ENCODE results near the gene KBTBD12.

KBTBD12 gene

GRCh38 chr3:127981097-127981496 is 66.1 kb downstream of the KBTBD12 start:
- H3K4me1 ChIP-seq (ENCODE audit: insufficient read depth, low read length): no peaks in the 10 kb centered on the region

DNA sequence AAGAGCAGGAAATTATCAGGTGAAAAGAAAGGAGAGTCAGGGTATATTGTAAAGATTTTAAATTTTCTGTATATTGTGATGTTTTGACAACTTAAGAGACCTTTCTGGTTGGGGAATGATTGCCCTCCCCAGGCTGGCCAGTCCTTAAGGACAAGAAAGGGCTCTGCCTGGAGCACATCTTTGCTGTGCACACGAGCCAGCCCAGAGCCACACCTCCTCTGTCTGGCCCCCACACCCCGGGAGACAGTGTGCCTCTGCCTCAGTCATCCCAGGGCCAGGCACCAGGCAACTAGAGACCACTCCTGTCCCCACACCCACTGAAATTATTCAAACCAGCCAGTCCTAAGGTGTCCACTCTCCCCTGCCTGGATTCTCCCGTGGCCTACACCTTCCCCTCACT is 67.1 kb downstream of the KBTBD12 start:
- Histone ChIP-seq H3K4me1 (ENCODE audit: insufficient read depth, low read length) (no peaks in the 10 kb centered on the region), H3K9ac (ENCODE audit: low read depth, low read length) (no peak overlapping the region), H3K27me3 (ENCODE audit: insufficient read depth, low read length) (no peaks in the 10 kb centered on the region), H3K9me3 (ENCODE audit: insufficient read depth, low read depth, low read length) (no peaks in the 10 kb centered on the region), H3K4me3 (ENCODE audit: low read length) (no peak overlapping the region), H3K36me3 (ENCODE audit: insufficient read depth, low read depth, low read length) (no peaks in the 10 kb centered on the region), H3K27ac (ENCODE audit: low read length) (no peak overlapping the region)

More at GRCh38 chr3:127981097-127981496, 66.1 kb downstream of the KBTBD12 start:
- no peak overlapping the region for H3K27ac ChIP-seq (ENCODE audit: low read length)
- no peaks in the 10 kb centered on the region; the same call in 1 of the 2 replicates for H3K27me3 ChIP-seq (ENCODE audit: insufficient read depth, low read length)
- no peaks in the 10 kb centered on the region for H3K9me3 ChIP-seq (ENCODE audit: insufficient read depth, low read depth, low read length)
- no peak overlapping the region for H3K4me3 ChIP-seq (ENCODE audit: low read length)
- no peaks in the 10 kb centered on the region for H3K36me3 ChIP-seq (ENCODE audit: insufficient read depth, low read depth, low read length)
- no peak overlapping the region for H3K9ac ChIP-seq (ENCODE audit: low read depth, low read length)

GRCh38 chr3:127984241-127984975 is 69.4 kb downstream of the KBTBD12 start:
- no peaks in the 10 kb centered on the region for H3K4me1 ChIP-seq (ENCODE audit: insufficient read depth, low read length)
- H3K9ac ChIP-seq (ENCODE audit: low read depth, low read length): no peak overlapping the region
- no peak overlapping the region for H3K4me3 ChIP-seq (ENCODE audit: low read length)
- H3K36me3 ChIP-seq (ENCODE audit: insufficient read depth, low read depth, low read length): no peaks in the 10 kb centered on the region
- no peaks in the 10 kb centered on the region for H3K9me3 ChIP-seq (ENCODE audit: insufficient read depth, low read depth, low read length)
- no peaks in the 10 kb centered on the region for H3K27me3 ChIP-seq (ENCODE audit: insufficient read depth, low read length)
- H3K27ac ChIP-seq (ENCODE audit: low read length): no peak overlapping the region

DNA sequence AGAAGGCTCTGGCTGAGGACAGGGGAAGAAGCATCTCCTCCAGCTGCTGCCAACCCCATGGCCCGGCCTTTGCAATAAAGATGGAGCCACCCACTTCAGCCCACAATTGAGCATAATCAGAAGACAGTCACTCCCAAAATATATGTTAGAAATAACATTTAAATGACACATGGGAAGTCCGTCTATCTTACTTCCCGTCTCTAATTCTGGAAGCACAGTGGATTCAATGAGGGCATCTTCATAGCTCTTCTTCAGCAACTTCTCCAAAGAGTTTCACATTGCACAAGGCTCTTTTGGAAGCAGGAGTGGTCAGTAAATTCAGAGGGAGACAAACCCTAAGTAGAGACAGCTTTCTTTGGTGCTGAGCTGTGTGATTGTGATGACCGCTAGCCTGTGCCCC is 70.2 kb downstream of the KBTBD12 start:
- H3K27ac ChIP-seq (ENCODE audit: low read length): no peak overlapping the region
- H3K27me3 ChIP-seq (ENCODE audit: insufficient read depth, low read length): 0 out of 2 replicates have a peak, but pooled peaks cover 1% of the 10 kb centered on the region
- H3K9ac ChIP-seq (ENCODE audit: low read depth, low read length): no peak overlapping the region
- H3K9me3 ChIP-seq (ENCODE audit: insufficient read depth, low read depth, low read length): no peaks in the 10 kb centered on the region
- no peaks in the 10 kb centered on the region for H3K36me3 ChIP-seq (ENCODE audit: insufficient read depth, low read depth, low read length)
- H3K4me1 ChIP-seq (ENCODE audit: insufficient read depth, low read length): no peaks in the 10 kb centered on the region
- H3K4me3 ChIP-seq (ENCODE audit: low read length): no peak overlapping the region

DNA sequence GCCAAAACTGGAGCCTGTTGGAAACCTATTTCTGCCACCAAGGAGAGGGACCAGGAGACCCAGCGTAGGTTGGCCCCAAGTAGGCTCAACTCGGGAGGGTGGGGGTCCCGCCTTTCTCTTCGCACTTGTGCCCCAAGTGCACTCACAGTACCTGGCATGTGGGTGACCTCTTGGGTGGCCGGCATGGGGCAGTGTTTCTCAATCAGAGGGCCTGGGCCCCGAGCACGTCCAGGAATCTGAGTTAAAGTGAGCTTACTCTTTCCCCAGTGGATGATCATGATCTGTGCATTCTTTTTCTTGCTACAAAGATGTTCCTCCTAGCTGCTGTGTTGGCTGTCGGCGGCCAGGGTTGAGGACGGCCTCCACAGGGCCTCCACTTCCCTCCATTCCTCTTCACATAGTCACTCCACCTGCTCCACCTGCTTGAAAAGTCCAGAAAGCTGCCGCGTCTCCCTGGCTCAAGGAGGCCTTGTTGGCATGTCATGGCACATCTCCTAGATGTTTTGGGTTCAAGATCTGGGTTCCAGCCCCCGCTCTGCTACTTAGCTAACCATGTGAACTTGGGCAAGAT is 70.7 kb downstream of the KBTBD12 start:
- no peak overlapping the region for H3K4me3 ChIP-seq (ENCODE audit: low read length)
- H3K9me3 ChIP-seq (ENCODE audit: insufficient read depth, low read depth, low read length): no peaks in the 10 kb centered on the region

GRCh38 chr3:127986803-127987202 is 71.8 kb downstream of the KBTBD12 start:
- Histone ChIP-seq H3K9me3 (ENCODE audit: insufficient read depth, low read depth, low read length) (no peaks in the 10 kb centered on the region), H3K27me3 (ENCODE audit: insufficient read depth, low read length) (peaks cover 17% of the 10 kb centered on the region), H3K36me3 (ENCODE audit: insufficient read depth, low read depth, low read length) (no peaks in the 10 kb centered on the region), H3K4me3 (ENCODE audit: low read length) (no peak overlapping the region), H3K9ac (ENCODE audit: low read depth, low read length) (no peak overlapping the region), H3K27ac (ENCODE audit: low read length) (no peak overlapping the region), H3K4me1 (ENCODE audit: insufficient read depth, low read length) (no peaks in the 10 kb centered on the region; the same call in 1 of the 2 replicates)

More for the DNA sequence above, 70.7 kb downstream of the KBTBD12 start:
- H3K4me1 ChIP-seq (ENCODE audit: insufficient read depth, low read length): no peaks in the 10 kb centered on the region
- H3K27me3 ChIP-seq (ENCODE audit: insufficient read depth, low read length): peaks cover 7% of the 10 kb centered on the region
- H3K36me3 ChIP-seq (ENCODE audit: insufficient read depth, low read depth, low read length): no peaks in the 10 kb centered on the region
- H3K9ac ChIP-seq (ENCODE audit: low read depth, low read length): no peak overlapping the region
- H3K27ac ChIP-seq (ENCODE audit: low read length): no peak overlapping the region

DNA sequence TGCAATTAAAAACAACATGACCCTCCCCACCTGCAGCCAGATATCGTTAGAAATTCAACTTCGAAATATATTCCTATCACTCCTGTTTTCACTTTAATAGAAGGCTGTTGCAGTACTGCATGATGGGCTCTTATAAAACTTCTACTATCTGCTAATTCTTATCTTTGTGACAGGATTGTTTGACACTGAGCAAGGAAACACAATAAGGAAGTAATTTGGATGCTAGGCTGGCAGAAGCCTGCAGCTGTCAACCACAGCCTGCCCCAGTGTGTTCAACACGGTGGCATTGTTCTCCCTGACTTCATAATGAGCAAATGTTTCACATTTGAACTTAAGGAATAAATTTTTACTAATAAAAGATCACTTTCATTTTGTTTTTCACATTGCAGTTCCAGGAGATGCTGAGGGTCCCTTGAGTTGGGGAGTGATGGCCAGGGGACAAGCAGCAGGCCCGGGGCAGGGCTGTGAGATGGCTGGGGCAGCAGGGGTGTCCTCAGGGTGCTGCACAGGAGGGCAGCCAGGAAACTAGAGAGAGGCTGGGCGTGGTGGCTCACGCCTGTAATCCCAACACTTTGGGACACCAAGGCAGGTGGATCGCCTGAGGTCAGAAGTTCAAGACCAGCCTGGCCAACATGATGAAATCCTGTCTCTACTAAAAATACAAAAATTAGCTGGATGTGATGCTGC is 72.4 kb downstream of the KBTBD12 start:
- Histone ChIP-seq H3K4me3 (ENCODE audit: low read length) (no peak overlapping the region), H3K4me1 (ENCODE audit: insufficient read depth, low read length) (no peaks in the 10 kb centered on the region; the same call in 1 of the 2 replicates), H3K36me3 (ENCODE audit: insufficient read depth, low read depth, low read length) (no peaks in the 10 kb centered on the region), H3K9ac (ENCODE audit: low read depth, low read length) (no peak overlapping the region), H3K27ac (ENCODE audit: low read length) (no peak overlapping the region), H3K27me3 (ENCODE audit: insufficient read depth, low read length) (peaks cover 17% of the 10 kb centered on the region), H3K9me3 (ENCODE audit: insufficient read depth, low read depth, low read length) (no peaks in the 10 kb centered on the region)

GRCh38 chr3:127988770-127989557 is 73.9 kb downstream of the KBTBD12 start:
- H3K36me3 ChIP-seq (ENCODE audit: insufficient read depth, low read depth, low read length): no peaks in the 10 kb centered on the region
- no peak overlapping the region for H3K27ac ChIP-seq (ENCODE audit: low read length)
- no peaks in the 10 kb centered on the region; the same call in 1 of the 2 replicates for H3K4me1 ChIP-seq (ENCODE audit: insufficient read depth, low read length)
- no peak overlapping the region for H3K4me3 ChIP-seq (ENCODE audit: low read length)
- H3K9me3 ChIP-seq (ENCODE audit: insufficient read depth, low read depth, low read length): no peaks in the 10 kb centered on the region
- H3K27me3 ChIP-seq (ENCODE audit: insufficient read depth, low read length): peaks cover 31% of the 10 kb centered on the region
- no peak overlapping the region for H3K9ac ChIP-seq (ENCODE audit: low read depth, low read length)

DNA sequence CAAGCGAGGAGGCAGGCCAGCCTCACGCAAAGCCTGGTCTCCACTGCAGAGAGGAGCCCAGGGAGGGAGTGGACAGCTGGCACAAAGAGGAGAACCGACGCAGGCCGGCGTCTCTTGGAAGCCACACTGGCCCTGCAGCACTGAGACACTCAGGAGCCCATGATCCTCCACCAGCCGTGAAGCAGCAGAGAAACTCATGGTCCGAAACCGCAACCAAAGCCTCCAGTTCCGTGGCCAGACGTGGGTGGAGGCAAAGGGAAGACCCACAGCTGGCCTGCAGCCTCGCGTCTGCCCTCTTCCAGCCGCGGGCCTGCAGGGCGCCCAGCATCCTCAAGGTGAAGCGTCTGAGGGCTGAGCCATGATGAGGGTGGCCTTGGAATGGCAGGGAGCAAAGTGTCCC is 75.0 kb downstream of the KBTBD12 start:
- no peaks in the 10 kb centered on the region for H3K9me3 ChIP-seq (ENCODE audit: insufficient read depth, low read depth, low read length)
- no peak overlapping the region for H3K9ac ChIP-seq (ENCODE audit: low read depth, low read length)
- H3K4me1 ChIP-seq (ENCODE audit: insufficient read depth, low read length): no peaks in the 10 kb centered on the region; the same call in 1 of the 2 replicates
- no peak overlapping the region for H3K27ac ChIP-seq (ENCODE audit: low read length)
- H3K36me3 ChIP-seq (ENCODE audit: insufficient read depth, low read depth, low read length): no peaks in the 10 kb centered on the region
- no peak overlapping the region for H3K4me3 ChIP-seq (ENCODE audit: low read length)
- H3K27me3 ChIP-seq (ENCODE audit: insufficient read depth, low read length): peaks cover 32% of the 10 kb centered on the region

DNA sequence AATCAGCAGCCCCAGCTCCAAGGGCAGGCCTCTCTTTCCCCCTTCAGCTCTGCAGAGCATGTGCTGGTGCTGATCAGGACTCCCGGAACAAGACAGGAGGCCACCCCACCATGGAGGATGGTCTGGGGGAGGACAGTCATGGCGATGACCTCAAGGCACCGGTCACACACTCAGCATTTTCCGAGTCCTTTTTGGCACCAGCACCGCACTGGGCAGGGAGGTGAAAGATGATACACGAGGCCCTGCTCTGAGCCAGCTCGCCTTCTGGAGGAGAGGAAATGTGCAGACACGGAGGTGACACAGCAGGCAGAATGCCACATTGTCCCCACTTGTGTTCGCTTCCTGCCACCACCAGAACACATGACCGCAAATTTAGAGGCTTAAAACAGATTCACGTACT is 75.4 kb downstream of the KBTBD12 start:
- no peak overlapping the region for H3K9ac ChIP-seq (ENCODE audit: low read depth, low read length)
- no peak overlapping the region for H3K27ac ChIP-seq (ENCODE audit: low read length)
- no peaks in the 10 kb centered on the region; the same call in 1 of the 2 replicates for H3K4me1 ChIP-seq (ENCODE audit: insufficient read depth, low read length)
- peaks cover 32% of the 10 kb centered on the region for H3K27me3 ChIP-seq (ENCODE audit: insufficient read depth, low read length)
- no peak overlapping the region for H3K4me3 ChIP-seq (ENCODE audit: low read length)
- no peaks in the 10 kb centered on the region for H3K9me3 ChIP-seq (ENCODE audit: insufficient read depth, low read depth, low read length)
- no peaks in the 10 kb centered on the region for H3K36me3 ChIP-seq (ENCODE audit: insufficient read depth, low read depth, low read length)

GRCh38 chr3:127991251-127991650 is 76.2 kb downstream of the KBTBD12 start:
- no peaks in the 10 kb centered on the region; the same call in 1 of the 2 replicates for H3K4me1 ChIP-seq (ENCODE audit: insufficient read depth, low read length)
- no peaks in the 10 kb centered on the region for H3K36me3 ChIP-seq (ENCODE audit: insufficient read depth, low read depth, low read length)
- H3K9me3 ChIP-seq (ENCODE audit: insufficient read depth, low read depth, low read length): no peaks in the 10 kb centered on the region
- no peak overlapping the region for H3K27ac ChIP-seq (ENCODE audit: low read length)
- H3K9ac ChIP-seq (ENCODE audit: low read depth, low read length): no peak overlapping the region
- H3K27me3 ChIP-seq (ENCODE audit: insufficient read depth, low read length): peaks cover 32% of the 10 kb centered on the region
- H3K4me3 ChIP-seq (ENCODE audit: low read length): no peak overlapping the region
